Activated CD8-positive, alpha-beta memory T cell treated with anti-CD3 and anti-CD28 coated beads for 1 hour (primary cell): ENCODE results near the gene IL3.
"Not testable (repeated sequence)": the region's sequence is repeated elsewhere in the genome, so short reads cannot be mapped to it uniquely, and the experiment has no call there.

Experiments
- DNase-seq, 2 donors: peaks; one replicate each; pipeline ENCODE4 v3.0.0-alpha.2; 2020; ENCODE audit warnings: low read depth in 1 of 2; ENCODE audit errors: extremely low read depth in 1 of 2

IL3 gene

DNA sequence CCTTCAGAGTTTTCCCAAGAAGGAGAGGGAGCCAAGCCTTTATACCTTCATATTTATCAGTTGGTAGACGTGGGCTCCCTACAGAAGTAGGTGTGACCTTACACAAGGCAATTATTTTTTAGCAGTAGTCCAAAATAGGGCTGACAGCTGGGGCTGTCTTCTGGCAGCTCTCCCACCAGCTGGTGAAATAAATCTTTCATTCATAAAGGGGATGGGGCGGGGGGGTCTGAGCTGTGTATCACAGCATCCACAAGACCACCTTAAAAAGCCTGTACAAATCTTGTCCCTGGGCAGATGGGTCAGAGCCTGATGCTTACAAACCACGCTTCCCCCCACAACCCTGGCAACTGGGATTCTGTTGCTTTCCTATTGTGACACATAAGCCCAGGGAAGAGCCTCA, 32.8 kb downstream of the IL3 start:
- no peak for DNase-seq

- DNase-seq: no peak
Observed at GRCh38 chr5:132094393-132095076, 34.1 kb downstream of the IL3 start.

DNA sequence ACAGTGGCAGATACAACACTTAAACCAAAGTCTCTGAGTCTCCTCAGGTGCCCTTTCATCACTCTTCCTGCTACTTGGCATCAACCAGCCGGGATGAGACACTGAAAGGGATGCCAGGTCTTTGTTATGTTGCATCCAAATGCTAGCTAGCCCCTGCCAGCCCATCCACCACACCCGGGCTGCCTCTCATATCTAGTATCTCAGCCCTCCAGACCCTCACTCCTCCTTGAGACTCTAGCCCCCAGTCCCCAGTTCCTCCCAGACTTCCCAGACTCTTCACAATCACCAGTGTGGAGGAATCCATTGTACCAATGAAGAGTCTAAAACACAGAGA, 34.6 kb downstream of the IL3 start:
- no peak for DNase-seq

GRCh38 chr5:132095424-132095972, 35.0 kb downstream of the IL3 start:
- no peak for DNase-seq

DNA sequence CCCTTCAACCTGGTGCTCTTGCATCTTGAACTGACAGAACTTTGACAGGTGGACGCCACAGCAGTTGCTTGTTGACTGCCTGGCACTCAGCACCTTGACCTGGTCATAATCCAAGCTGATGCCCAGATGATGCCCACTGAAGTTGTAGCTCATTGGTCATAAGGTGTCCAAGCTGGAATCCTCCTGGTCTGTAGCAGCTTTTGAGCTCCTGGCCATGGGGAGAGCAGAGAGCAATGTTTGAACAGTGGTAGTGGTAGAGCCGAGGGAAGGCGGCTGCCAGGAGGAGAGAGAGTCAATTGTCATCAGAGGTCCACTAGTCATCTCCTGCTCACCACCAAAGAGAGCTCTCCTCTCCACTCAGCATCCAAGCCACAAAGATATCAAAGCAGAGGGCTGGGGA, 36.4 kb downstream of the IL3 start:
- DNase-seq: no peak

- no peak for DNase-seq
Observed at GRCh38 chr5:132098151-132098594, 37.7 kb downstream of the IL3 start.

DNA sequence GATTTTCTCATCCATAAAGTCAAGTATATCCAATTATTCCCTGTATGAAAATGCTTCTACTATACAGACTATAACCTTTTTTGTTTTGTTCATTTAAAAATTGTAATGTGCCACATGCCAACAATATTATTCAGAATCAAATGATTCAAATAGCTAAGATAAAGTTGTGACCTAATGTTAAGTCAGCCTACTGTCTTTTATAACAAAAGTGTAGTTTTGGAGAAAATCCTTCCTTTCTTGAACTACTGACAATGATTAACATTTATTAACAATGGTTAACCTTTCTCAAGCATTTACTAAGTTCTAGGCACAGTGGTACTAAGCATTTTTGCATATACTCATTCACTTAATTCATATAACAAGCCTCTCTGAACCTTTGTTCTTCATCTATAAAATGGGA, 38.2 kb downstream of the IL3 start:
- no peak for DNase-seq

DNA sequence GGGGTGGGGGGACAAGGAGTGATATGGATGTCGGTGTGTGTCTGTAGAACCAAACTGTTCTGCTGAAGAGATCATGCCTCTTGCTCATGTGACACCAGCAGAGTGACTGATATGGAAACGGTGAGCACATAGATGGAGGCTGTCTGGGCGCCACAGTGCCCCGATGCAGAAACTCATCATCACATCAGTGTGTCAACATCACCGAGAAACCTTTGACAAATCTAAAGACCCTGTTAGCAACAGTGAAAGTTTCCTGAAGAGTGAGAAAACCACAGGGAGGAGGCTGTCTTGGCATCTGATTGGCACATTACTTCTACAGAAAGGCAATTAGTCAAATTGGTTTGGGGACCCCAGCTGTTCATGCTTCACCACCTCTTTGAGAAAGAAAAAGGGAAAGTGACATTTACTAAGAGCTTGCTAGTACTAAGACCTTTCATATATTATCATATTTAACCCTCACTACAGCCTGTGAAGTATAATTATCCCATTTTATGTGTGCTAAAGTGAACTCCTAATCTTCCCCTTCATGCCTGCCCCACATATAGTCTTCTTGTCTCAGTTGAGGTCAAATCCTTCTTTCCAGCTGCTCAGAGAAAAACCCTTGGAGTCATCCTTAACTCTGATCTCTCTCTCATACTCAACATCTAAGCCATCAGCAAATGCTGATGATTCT, 38.8 kb downstream of the IL3 start:
- DNase-seq: no peak

DNA sequence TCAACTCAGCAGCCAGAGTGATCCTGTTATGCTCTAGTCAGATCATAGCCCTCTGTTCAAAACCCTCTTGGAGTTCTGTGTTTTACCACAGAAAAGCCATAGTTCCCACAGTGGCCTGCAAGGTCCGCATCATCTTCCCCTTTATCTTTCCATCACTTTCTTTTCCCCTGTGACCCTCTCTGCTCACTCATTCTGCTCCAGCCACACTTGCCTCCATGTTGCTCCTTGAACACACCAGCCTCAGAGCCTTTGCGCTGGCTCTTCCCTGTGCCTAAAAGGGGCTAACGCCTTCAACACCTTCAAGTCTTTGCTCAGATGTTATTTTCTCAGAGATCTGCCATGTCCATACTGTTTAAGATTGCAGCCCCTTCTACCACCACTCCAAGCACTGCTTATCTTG, 39.5 kb downstream of the IL3 start:
- no peak for DNase-seq

- no peak for DNase-seq
Observed at GRCh38 chr5:132100672-132101261, 40.3 kb downstream of the IL3 start.

DNA sequence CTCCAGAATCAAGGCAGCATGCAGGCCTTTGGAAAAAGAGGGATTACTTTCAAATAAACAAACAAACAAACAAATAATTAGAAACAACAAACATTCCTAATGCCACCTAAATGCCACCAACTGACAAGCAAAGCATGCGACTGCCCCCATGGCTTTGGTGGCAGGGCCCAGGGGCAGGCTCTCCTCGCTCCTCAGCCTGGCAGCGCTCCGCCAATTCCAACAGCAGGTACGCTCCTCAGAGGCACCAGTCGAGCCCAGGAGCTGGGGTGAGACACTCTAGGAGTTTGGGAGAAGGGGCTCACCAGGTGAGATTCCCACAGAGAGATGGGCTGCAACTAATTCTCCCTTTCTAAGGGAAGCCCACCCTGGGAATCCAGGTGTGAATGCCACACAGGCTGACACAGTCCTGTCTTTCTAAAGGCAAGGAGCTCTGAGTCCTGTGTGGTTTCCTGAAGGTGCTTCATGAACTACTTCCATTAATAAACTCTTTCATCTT, 41.0 kb downstream of the IL3 start:
- no peak for DNase-seq

GRCh38 chr5:132102101-132102701, 41.7 kb downstream of the IL3 start:
- peak in 1 of 2 donors; percentile 18 for DNase-seq

GRCh38 chr5:132102944-132103331, 42.5 kb downstream of the IL3 start:
- DNase-seq: no peak

GRCh38 chr5:132103332-132103951, 43.0 kb downstream of the IL3 start:
- peak; percentile 16 to 39 for DNase-seq

- no peak for DNase-seq
Observed at GRCh38 chr5:132103969-132104391, 43.5 kb downstream of the IL3 start.

GRCh38 chr5:132104556-132104955, 44.1 kb downstream of the IL3 start:
- DNase-seq: no peak

DNA sequence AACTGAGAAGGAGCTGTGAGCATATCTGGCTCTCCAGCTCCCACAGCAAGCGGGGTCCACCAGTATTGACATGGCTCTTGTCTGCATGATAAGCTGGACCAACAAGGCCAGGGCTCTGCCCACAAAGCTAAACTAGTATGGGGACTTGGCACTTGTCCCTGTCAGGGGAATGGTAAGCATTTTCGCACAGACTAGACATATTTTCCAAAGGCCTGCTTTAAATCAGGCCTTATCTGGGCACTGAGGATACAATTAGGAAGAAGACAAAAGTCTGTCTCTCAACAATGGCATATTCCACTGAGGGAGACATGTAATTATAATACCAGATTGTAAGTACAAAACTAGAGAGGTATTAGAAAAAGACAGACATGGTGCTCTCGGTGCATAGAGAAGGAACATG, 45.2 kb downstream of the IL3 start:
- no peak for DNase-seq

GRCh38 chr5:132108495-132108894, 48.0 kb downstream of the IL3 start:
- not testable (repeated sequence) for DNase-seq

GRCh38 chr5:132108957-132109356, 48.5 kb downstream of the IL3 start:
- not testable (repeated sequence) for DNase-seq

DNA sequence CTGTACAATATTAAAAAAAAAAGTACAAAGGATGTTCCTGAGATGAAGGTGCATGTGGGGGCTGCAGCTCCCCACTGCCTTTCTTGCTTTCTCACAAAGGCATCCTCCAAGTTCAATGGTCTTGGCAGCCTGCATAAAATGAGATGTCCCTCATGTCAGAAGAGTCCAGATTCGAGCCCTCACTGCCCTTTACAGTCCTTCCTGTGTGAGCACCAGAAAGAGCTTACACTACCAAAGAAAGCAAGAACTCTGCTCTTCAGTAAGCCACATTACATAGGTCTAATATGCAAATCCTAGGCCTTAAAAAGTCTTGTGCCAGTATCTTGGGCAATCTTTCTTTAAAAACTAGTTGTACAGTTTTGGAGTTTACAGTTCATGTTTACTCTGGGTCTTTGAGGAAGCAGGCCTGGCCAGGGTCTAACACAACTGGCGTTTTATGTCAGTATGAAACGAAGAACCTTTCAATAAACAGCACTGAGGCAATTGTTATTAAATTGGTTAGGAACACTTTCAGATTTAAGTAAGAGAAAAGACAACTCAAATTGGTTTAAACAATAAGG, 49.1 kb downstream of the IL3 start:
- no peak for DNase-seq

GRCh38 chr5:132110195-132110594, 49.7 kb downstream of the IL3 start:
- no peak for DNase-seq
